HG03045 (cell line): ENCODE results near the gene PDPK1.

Source experiments
- ATAC-seq: cut with Tn5 transposase; IDR thresholded peaks from one replicate; pipeline ENCODE4 v1.9.1; 2021; ENCODE audit warnings: mild to moderate bottlenecking, moderate library complexity; ENCODE audit not compliant: unreplicated experiment

Gene PDPK1

DNA sequence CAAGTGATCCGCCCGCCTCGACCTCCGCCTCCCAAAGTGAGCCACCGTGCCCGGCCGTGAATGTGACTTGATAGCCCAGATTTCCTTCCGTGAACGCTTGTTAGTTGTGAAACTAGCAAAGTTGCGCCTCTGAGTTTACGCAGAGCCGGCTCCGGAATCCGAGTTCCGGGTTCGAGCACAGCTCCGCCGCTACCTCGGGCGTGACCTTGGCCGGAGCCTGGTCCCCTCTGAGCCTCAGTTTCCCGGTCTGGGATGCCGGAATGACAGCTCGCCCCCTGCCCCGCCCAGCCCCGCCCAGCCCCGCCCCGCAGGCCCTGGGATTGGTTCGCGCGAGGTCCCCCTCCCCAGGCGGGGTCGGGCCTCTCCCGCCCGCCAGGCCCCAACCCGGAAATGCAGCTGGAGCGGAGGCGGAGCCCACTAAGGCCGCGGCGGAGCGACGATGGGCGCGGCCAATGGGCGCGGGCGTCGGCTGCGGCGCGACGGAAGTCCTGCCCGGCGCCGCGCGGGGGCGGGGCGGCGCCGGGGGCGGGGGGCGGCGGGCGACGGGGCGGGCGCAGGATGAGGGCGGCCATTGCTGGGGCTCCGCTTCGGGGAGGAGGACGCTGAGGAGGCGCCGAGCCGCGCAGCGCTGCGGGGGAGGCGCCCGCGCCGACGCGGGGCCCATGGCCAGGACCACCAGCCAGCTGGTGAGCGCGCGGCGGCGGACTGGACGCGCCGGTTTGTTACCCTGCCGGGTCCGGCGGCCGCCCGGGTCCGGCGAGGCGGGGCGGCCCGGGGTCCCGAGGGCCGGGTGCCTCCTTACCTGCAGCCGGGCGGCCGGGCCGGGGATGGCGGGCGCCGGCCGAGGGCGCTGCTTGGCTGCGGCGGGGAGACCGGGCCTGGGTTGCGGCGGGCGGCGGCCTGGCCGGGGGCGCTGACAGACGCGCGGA, at the start of gene PDPK1:
TSS of gene PDPK1 (plus strand) at position 571 of the 929 bp plus-strand sequence. CDS start at position 663, 92 bp downstream.
- peak; percentile 87 for ATAC-seq

DNA sequence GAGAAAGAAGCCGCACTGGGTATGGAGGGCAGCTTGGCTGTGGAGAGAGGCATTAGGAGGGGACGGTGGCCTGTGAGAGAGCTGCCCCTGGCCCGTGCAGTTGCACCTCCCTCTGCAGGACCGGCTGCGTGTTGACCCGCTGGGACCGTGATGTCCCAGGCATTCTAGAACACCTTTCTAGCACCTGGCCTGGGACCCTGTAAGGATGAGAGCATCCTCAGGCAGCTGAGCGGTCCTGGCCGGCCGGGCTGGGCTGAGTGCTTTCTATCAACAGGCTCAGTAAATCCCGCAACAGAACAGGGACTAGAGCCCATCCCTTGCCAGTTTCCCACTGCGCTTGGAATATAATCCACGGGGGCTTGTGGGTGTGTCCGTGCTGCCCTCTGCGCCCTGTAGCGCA, 48.2 kb upstream of the PDPK1 start:
- ATAC-seq = no peak

DNA sequence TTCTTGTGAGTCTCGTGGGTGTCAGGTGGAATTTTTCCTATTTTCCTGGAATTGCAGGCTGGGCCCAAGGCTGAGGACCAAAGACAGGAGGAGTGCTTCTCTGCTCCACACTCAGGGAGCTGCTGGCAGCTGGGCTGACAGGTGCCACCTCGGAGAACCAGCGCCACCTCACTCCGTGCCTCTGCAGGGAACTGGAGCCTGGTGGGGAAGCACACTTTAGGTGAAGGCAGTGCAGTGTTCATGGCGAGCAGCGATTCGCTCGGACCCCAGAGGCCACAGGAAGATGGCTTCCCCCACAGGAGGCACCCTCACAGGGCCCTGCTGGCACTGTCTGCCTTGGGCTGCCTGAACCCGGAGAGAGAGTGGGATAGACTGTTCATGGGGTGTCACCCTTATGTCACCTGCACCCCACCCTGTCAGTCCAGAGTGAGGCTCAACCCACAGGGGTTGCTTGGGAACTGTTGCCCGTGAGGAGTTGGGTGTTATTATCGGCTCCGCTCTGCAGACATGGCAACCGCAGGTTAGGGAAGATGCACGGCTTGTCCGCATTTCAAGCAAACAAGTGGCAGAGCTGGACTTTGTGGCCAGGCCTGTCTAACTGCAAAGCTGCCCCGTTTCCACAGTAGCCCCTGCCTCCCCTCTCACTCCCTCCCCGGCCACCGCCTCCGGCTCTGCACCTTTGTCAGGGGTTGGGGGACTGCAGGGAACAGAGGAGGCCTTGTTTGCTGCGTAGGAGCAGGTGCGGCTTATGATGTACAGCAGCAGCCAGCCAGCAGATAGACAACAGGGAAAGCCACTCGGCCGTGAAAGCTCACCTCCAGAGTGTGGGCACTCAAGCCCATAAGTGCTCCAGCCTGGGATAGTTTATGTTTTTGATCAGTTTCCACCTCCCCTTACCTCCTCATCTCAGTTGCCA, 47.4 kb upstream of the PDPK1 start:
- ATAC-seq = no peak

GRCh38 chr16:2492292-2492691, 45.5 kb upstream of the PDPK1 start:
- ATAC-seq = no peak

DNA sequence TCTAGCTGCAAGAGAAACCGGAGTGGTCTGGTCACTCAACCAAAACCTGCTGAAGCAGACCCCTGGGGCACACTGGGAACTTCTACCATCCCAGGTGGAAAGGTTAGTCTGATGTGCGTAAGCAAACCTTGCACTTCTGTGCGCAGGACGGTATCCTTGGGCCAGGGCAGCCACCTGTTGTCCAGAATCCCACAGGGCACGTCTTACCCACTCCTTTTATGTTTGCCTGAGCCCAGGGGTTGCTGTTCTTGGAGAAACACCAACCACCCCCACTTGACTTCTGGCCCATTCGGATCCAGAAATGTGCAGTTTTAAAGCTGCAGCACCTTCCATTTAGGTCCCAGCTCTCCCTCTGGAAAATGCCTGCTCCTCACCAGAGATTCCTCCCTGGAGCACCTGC, 44.2 kb upstream of the PDPK1 start:
- ATAC-seq = no peak

GRCh38 chr16:2494616-2495015, 43.2 kb upstream of the PDPK1 start:
- no peak for ATAC-seq

DNA sequence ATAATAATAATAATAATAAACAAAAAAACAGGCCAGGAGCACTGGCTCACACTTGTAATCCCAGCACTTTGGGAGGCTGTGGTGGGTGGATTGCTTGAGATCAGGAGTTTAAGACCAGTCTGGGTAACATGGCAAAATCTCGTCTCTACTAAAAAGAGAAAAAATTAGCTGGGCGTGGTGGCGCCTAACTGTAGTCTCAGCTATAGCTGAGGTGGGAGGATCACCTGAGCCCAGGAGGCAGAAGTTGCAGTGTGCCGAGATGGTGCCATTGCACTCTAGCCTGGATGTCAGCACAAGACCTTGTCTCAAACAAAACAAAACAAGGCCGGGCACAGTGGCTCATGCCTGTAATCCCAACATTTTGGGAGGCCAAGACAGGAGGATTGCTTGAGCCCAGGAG, 42.8 kb upstream of the PDPK1 start:
- ATAC-seq = no peak

DNA sequence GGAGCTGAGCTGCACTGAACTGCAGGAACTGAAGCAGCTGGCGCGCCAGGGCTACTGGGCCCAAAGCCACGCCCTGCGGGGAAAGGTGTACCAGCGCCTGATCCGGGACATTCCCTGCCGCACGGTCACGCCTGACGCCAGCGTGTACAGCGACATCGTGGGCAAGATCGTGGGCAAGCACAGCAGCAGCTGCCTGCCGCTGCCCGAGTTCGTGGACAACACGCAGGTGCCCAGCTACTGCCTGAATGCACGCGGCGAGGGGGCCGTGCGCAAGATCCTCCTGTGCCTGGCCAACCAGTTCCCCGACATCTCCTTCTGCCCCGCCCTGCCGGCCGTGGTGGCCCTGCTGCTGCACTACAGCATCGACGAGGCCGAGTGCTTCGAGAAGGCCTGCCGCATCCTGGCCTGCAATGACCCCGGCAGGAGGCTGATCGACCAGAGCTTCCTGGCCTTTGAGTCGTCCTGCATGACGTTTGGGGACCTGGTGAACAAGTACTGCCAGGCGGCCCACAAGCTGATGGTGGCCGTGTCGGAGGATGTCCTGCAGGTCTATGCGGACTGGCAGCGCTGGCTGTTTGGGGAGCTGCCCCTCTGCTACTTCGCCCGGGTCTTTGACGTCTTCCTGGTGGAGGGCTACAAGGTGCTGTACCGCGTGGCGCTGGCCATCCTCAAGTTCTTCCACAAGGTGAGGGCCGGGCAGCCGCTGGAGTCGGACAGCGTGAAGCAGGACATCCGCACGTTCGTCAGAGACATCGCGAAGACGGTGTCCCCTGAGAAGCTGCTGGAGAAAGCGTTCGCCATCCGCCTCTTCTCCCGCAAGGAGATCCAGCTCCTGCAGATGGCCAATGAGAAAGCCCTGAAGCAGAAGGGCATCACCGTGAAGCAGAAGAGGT, 41.4 kb upstream of the PDPK1 start:
- no peak for ATAC-seq

GRCh38 chr16:2497116-2497630, 40.6 kb upstream of the PDPK1 start:
- ATAC-seq = no peak

- no peak for ATAC-seq
Observed at GRCh38 chr16:2497695-2498484, 39.9 kb upstream of the PDPK1 start.

DNA sequence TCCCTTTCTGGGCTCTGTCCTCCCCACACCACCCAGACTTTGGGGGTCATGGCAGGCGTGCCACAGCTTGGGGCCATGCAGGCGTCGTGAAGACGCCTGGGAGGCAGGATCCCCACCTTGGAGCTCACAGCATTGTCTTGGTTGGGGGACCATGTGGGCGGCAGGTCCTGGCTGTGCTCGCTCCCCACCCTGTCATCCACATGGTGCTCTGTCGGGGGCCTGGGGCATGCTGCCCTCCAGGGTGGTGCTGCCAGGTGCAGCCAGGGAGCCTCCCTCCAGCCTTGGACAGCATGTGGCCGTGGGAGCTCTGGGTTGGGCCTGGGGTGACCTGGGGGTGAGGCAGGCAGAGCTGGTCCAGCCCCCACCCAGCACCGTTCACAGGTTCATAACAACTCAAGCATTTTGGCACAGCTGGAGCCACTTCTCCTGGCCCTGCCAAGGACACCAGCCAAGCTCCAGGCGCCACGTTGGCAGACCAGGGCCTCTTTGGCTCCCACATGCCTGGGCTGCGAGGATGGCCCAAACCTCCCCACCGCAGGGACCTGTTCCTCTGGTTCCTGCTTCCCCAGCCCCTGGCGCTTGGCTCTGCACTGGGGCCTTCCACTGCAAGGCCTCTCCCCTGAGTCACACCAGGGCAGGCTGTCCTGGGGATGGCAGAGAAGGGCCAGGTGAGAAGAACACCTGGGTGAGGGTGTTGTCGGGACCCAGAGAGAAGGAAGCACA, 39.1 kb upstream of the PDPK1 start:
- ATAC-seq = no peak

DNA sequence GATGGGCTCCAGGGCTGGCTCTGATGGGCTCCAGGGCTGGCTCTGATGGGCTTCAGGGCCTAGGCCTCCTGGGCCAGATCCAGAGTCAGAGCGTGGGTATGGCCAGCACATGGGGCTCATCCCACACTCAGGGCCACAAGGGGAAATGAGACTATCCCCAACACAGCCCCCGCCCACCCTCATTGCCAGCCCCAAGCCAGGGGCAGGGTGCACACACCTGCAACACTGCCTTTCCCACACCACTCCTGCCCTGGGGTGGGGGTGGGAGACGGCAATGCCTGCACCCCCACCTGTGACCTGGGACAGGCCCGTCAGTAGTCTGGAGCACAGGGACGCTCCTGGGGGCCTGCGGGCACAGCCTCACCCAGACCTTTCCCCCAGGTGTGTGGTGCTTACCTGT, 38.4 kb upstream of the PDPK1 start:
- ATAC-seq = no peak

GRCh38 chr16:2499890-2500429, 37.9 kb upstream of the PDPK1 start:
- ATAC-seq = no peak

DNA sequence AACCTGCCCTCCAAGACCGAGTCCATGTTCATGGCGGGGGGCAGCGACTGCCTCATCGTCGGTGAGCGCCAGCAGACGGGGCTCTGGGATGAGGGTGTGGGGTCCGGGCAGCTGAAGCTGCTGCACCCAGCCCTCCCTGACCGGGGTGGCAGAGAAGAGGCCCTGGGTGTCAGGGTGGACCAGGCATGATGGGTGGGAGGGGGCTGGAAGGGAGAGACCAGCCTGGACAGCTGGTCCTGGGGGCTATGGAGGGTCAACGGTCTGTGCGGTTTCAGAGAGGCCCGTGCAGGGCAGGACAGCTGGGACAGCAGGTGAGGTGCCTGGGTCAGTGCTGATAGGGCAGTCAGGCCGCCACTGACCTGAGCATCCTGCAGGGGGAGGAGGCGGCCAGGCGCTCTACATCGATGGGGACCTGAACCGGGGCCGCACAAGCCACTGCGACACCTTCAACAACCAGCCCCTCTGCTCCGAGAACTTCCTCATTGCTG, 37.3 kb upstream of the PDPK1 start:
- ATAC-seq = no peak

GRCh38 chr16:2500918-2501750, 36.7 kb upstream of the PDPK1 start:
- ATAC-seq = no peak

GRCh38 chr16:2501946-2502895, 35.6 kb upstream of the PDPK1 start:
- ATAC-seq = no peak

- no peak for ATAC-seq
Observed at GRCh38 chr16:2505695-2506094, 32.1 kb upstream of the PDPK1 start.
